ENCODE measurements around the gene PPP1R16B. TPM values are rescaled to one million over a fixed set of nuclear protein-coding genes. Genes with fewer than 3 reads are reported as not detected.

PPP1R16B gene
- total RNA-seq, 2 experiments from 2014 or later: 72.9 to 73.4 TPM

DNA sequence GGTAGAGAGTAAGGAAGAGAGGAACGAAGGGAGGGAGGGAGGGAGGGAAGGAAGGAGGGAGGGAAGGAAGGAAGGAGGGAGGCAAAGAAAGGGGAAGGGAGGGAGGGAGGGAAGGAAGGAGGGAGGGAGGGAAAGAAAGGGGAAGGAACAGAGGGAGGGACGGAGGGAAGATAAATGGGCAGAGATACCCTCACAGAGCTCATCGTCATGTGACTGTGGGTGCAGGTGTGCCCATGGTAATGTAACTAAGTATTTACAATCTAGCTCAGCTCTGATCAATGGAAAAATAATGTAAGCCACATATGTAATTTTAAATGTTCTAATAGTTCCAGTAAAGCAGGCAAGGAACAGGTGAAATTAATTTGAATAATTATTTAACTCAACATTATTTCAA, 66.1 kb downstream of the PPP1R16B start:
- no peak overlapping the region for H3K27ac Mint-ChIP-seq
- H3K4me1 Mint-ChIP-seq: peaks cover 62% of the 10 kb centered on the region
- peaks cover 19% of the 10 kb centered on the region for H3K36me3 Mint-ChIP-seq
- ATAC-seq (ENCODE audit: low read depth) (no peak), DNase-seq (no peak)
- POLR2A ChIA-PET: interaction anchor here (1.3 to 2.3 kb wide), 2 partner anchors 65 to 66 kb away, joined by 3 to 7 read pairs; partner anchors contain the start of gene PPP1R16B
- no peaks in the 10 kb centered on the region for H3K27me3 Mint-ChIP-seq
- no peaks in the 10 kb centered on the region for H3K9me3 Mint-ChIP-seq
- peak overlapping the region; percentile 52 for H3K4me3 Mint-ChIP-seq

DNA sequence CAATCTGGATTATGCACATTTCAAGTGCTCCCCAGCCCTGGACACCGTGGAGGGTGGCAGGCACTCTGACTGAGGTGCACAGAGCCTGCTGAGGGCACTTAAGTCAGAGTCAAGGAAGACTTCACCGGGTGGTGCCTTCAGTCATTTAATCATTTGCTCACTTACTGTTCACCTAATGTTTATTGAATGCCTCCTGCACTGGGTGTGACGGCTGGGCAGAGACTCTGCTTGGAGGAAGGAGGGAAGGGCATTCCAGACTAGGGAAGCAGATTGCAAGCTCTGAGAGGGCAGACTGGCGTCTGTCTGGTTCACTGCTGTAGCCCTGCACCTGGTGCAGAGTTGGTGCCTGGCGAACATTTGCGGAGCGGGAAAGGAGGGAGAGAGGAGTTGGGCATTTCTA, 66.5 kb downstream of the PPP1R16B start:
- DNase-seq (no peak), ATAC-seq (ENCODE audit: low read depth) (no peak)
- Mint-ChIP-seq H3K27ac (peak overlapping the region; percentile 87), H3K4me1 (peaks cover 66% of the 10 kb centered on the region), H3K36me3 (peaks cover 15% of the 10 kb centered on the region), H3K27me3 (no peaks in the 10 kb centered on the region), H3K9me3 (no peaks in the 10 kb centered on the region), H3K4me3 (peak overlapping the region; percentile 76)
- POLR2A ChIA-PET: interaction anchor here (1.9 to 5.1 kb wide), 3 partner anchors 31 to 67 kb away, joined by 7 to 38 read pairs (median 10); partner anchors contain the start of gene PPP1R16B

DNA sequence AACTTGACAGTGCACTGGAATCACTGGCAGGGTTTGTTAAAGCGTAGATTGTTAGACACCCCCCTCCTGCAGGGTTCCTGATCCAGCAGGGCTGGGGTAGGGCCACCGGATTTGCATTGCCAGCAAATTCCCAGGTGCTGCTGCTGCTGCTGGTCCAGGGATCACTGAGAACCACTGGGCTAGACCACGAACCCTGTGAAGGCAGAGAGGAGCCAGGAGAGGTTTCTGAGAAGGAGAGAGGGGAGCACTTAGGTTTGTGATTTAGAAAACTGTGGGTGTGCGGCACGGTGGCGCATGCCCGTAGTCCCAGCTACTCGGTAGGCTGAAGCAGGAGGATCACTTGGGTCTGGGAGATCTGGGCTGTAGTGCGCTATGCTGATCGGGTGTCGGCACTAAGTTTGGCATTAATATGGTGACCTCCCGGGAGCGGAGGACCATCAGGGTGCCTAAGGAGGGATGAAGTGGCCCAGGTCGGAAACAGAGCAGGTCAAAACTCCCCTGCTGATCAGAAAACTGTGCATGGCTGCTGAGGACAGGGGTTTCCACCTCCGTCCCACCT, 67.1 kb downstream of the PPP1R16B start:
- POLR2A ChIA-PET: interaction anchor here (0.8 to 5.1 kb wide), 6 partner anchors 14 to 90 kb away, joined by 3 to 38 read pairs (median 8); partner anchors contain the start of genes DHX35 and PPP1R16B
- H3K9me3 Mint-ChIP-seq: no peaks in the 10 kb centered on the region
- no peaks in the 10 kb centered on the region for H3K27me3 Mint-ChIP-seq
- H3K4me3 Mint-ChIP-seq: peak overlapping the region; percentile 76
- peak overlapping the region; percentile 87 for H3K27ac Mint-ChIP-seq
- H3K4me1 Mint-ChIP-seq: peaks cover 68% of the 10 kb centered on the region
- H3K36me3 Mint-ChIP-seq: peaks cover 16% of the 10 kb centered on the region
- DNase-seq (no peak), ATAC-seq (ENCODE audit: low read depth) (no peak)

DNA sequence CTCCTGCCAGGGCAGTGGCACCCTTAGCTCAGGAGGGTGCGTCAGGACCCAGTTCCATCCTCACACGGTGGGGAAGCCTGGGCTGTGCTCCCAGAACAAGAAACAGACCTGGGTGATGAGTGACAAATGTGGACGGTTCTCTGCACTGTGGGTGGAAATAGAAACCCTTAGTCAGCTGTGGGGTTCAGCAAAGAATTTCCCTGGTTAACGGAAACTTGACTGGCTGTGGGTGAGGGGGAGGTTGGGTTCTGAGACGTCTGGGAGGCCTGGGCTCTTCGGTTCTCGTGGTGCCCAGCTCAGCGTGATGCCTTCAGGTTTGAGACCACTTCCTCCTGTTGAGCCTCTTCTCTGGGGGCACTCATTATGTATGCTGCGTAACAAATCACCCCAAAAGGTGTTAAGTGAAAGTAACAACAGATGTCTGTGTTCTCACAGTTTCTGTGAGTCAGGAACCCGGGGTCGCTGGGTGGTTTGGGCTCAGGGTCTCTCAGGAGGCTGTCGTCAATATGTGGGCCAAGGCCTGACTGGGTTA, 67.6 kb downstream of the PPP1R16B start:
- Mint-ChIP-seq H3K27me3 (no peaks in the 10 kb centered on the region), H3K9me3 (no peaks in the 10 kb centered on the region), H3K4me3 (peak overlapping the region; percentile 76), H3K27ac (peak overlapping the region; percentile 87), H3K4me1 (peaks cover 70% of the 10 kb centered on the region), H3K36me3 (peaks cover 16% of the 10 kb centered on the region)
- ATAC-seq (ENCODE audit: low read depth) (peak; percentile 71), DNase-seq (peak; percentile 62)
- POLR2A ChIA-PET: interaction anchor here (0.8 to 5.1 kb wide), 6 partner anchors 14 to 89 kb away, joined by 3 to 38 read pairs (median 8); partner anchors contain the start of genes DHX35 and PPP1R16B

DNA sequence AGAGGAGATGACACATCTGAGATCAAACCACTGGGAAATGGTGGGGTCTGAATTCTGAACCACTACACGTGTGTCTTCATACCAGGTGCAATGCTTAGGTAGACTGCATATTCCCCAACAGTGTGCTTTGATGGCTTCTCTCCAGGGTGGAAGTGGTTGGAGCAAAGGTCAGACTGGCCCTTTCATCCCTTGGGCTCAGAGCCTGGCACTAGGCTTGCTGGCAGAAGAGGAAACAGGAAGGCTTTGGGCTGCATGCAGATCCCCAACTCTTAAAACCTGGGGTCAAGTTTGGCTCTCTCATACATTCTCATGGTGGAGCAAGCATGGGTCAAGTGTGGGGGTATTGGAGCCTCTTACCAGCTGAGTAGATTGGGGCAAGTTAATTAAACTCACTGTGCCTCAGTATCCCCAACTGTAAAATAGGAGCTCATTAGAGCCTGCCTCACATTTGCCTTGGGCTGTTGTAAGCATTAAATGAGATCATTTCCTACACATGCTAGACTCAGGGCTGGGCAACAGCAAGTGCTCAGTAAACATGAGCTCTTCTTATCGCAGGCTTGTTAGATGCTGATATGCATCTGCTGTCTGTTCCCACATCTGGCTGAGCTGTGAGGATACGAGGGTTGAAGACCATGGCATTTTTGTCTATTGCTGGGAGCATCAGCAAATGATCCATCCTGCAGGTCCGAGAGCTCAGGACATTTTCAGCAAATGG, 69.1 kb downstream of the PPP1R16B start:
- Mint-ChIP-seq H3K27me3 (no peaks in the 10 kb centered on the region), H3K36me3 (peaks cover 19% of the 10 kb centered on the region), H3K27ac (peak overlapping the region; percentile 87), H3K4me1 (peaks cover 75% of the 10 kb centered on the region), H3K4me3 (peak overlapping the region; percentile 76), H3K9me3 (no peaks in the 10 kb centered on the region)
- ATAC-seq (ENCODE audit: low read depth) (peak; percentile 51), DNase-seq (no peak)
- POLR2A ChIA-PET: interaction anchor here (0.9 to 5.1 kb wide), 11 partner anchors 9 to 126 kb away, joined by 3 to 38 read pairs (median 4); partner anchors contain the start of genes ACTR5, DHX35 and PPP1R16B

DNA sequence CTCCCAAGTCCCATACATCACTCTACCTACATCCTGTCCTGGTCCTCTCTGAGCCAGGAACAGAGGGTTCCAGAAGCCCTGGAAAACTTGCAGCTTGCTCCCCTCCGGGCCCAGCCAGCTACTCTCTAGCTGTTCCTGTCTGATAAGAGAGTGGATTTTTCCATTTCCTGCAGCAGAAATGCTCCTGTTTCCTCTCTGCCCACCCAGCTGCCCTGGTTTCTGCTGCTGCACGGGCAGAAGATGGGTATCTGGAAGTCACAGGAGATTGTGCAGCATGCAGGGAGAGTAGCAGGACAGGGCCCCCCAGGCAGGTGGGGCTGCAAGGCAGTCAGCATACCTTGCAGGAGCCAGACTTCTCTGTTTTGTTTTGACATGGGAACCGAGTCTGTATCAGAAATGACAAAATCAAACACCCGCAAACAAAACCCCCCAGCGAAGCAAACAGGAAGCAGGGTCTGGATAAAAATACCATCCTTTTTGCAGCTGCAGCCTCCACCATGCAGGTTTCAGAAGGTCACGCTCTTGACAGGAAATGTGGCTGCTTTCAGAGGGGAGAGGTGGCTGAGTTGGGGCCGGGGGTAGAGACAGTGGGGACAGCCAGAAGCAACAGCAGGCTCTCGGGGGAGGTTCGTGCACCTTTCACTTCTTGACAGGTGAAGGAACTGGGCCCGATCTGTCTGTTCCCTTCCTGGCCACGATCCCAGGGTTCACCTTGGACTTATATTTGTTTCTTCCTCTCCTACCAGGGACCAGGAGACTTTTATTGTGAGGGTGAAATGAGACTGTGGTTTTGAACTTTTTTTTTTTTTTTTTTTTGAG, 69.9 kb downstream of the PPP1R16B start:
- Mint-ChIP-seq H3K27me3 (no peaks in the 10 kb centered on the region), H3K36me3 (peaks cover 19% of the 10 kb centered on the region), H3K4me3 (peak overlapping the region; percentile 76), H3K27ac (peak overlapping the region; percentile 87), H3K9me3 (no peaks in the 10 kb centered on the region), H3K4me1 (peaks cover 72% of the 10 kb centered on the region)
- POLR2A ChIA-PET: interaction anchor here (0.7 to 5.1 kb wide), 12 partner anchors 8 to 127 kb away, joined by 3 to 38 read pairs (median 4); partner anchors contain the start of genes ACTR5, DHX35 and PPP1R16B
- DNase-seq (peak; percentile 66), ATAC-seq (ENCODE audit: low read depth) (peak; percentile 55)

DNA sequence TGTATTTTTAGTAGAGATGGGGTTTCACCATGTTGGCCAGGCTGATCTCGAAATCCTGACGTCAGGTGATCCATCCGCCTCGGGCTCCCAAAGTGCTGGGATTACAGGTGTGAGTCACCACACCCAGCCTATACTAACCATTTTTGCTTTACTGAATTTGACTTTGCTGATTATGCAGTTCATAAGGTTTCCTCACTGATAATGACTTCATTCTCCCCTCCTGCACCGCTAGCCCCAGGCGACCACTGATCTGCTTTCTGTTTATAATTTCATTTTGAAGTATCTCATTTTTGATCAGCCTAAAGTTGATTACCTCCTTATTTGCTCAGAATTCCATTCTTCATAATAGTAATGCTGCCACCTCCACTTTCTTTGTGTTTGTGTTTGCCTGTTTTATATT, 72.0 kb downstream of the PPP1R16B start:
- no peak overlapping the region for H3K27ac Mint-ChIP-seq
- H3K27me3 Mint-ChIP-seq: no peaks in the 10 kb centered on the region
- H3K9me3 Mint-ChIP-seq: no peaks in the 10 kb centered on the region
- H3K4me3 Mint-ChIP-seq: no peak overlapping the region
- peaks cover 76% of the 10 kb centered on the region for H3K4me1 Mint-ChIP-seq
- DNase-seq (no peak), ATAC-seq (ENCODE audit: low read depth) (no peak)
- peaks cover 20% of the 10 kb centered on the region for H3K36me3 Mint-ChIP-seq
- POLR2A ChIA-PET: no interaction called here

DNA sequence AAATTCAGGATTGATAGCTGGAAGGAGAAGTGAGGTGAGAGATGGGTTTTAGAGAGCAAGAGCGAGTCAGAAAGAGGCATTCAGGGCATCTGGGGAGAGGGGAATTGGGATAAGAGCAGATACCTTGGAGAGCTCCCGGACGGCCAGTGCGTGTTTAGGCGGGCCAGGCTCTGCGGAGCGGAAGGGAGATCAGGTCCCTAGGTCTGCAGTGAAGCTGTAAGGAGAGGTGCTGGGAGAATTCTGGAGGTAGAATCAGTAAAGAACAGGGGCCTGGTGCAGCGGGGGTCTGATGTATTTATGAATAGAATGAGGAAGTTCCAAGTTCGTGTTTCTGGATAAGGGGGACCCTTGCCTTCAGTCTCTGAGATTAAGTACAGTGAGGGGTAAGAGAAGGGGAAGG, 73.4 kb downstream of the PPP1R16B start:
- no peak overlapping the region for H3K4me3 Mint-ChIP-seq
- peak overlapping the region; percentile 26 for H3K27ac Mint-ChIP-seq
- peaks cover 72% of the 10 kb centered on the region for H3K4me1 Mint-ChIP-seq
- H3K9me3 Mint-ChIP-seq: no peaks in the 10 kb centered on the region
- no peak for ATAC-seq (ENCODE audit: low read depth)
- H3K27me3 Mint-ChIP-seq: no peaks in the 10 kb centered on the region
- DNase-seq: no peak
- peaks cover 19% of the 10 kb centered on the region for H3K36me3 Mint-ChIP-seq
- POLR2A ChIA-PET: no interaction called here

DNA sequence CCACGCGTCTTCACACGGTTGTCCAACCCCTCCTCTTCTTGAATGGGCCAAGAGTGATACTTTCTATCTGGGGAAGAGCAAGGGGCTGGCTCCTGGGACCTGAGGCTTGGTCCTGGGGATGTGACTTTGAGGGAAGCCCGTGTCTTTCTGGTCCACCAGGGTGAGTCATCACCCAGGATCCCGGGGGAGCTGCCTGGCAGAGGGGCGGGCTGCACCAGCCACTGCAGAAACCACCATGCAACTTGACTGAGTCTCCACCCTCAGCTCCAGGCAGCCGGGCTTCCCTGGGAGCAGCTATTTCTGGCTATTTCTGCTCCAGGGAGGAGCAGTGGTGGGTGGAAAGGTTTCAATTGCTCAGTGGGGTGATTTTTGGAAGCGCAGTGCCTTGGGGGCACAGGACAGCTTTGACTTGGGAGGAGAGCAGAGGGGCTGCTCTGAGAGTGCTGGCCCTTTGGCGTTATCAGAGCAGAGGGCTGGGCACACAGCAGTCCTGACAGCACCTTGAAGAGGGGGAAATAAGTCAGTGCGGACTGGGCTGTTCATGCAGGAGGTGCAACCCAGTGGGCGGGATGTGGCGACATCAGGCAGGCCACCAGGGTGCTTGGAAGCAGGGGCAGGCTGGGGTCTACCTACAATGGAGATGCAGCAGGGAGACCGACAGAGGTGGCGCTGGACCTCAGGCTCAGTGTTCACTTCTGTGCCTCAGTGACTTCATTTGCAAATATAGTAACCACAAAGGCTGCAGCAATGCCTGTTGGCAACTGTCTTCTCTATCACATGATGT, 75.6 kb downstream of the PPP1R16B start:
- POLR2A ChIA-PET: interaction anchor here (1.3 kb wide), 1 partner anchor 75 kb away, joined by 4 read pairs; no protein-coding TSS in a partner anchor
- peaks cover 19% of the 10 kb centered on the region for H3K36me3 Mint-ChIP-seq
- no peak overlapping the region for H3K27ac Mint-ChIP-seq
- ATAC-seq (ENCODE audit: low read depth) (no peak), DNase-seq (no peak)
- peaks cover 52% of the 10 kb centered on the region for H3K4me1 Mint-ChIP-seq
- H3K9me3 Mint-ChIP-seq: no peaks in the 10 kb centered on the region
- H3K4me3 Mint-ChIP-seq: no peak overlapping the region
- H3K27me3 Mint-ChIP-seq: no peaks in the 10 kb centered on the region

DNA sequence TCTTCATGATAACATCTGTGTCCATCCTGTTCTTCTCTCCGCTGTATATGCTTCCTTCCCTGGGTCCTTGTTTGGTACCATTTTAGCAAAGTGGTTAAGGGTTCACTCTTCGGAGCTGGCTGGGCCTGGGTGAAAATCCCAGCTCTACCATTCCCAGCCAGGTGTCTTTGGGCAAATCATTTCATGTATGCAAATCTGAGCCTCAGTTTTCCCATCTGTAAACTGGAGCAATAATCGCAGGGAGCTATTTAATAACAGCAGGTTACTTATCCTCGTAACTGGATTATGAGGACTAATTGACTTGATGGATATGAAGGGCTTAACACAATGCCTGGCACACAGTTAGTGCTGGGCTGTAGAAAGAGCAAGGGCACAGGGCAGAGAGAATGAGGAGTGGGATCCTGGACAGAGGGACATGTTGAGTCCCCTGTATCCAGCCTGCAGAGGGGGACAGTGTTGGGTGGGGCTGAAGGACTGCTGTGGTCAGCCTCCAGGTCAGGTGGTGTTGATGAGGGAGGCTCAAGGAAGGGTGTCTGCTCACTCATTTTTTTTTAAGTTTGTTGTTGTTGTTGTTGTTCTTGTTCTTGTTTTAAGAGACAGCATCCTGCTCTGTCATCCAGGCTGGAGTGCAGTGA, 76.4 kb downstream of the PPP1R16B start:
- H3K4me3 Mint-ChIP-seq: no peak overlapping the region
- peaks cover 47% of the 10 kb centered on the region for H3K4me1 Mint-ChIP-seq
- H3K36me3 Mint-ChIP-seq: peaks cover 21% of the 10 kb centered on the region
- H3K27ac Mint-ChIP-seq: no peak overlapping the region
- POLR2A ChIA-PET: interaction anchor here (1.3 kb wide), 1 partner anchor 76 kb away, joined by 4 read pairs; no protein-coding TSS in a partner anchor
- DNase-seq (no peak), ATAC-seq (ENCODE audit: low read depth) (no peak)
- H3K9me3 Mint-ChIP-seq: peaks cover 2% of the 10 kb centered on the region
- no peaks in the 10 kb centered on the region for H3K27me3 Mint-ChIP-seq

DNA sequence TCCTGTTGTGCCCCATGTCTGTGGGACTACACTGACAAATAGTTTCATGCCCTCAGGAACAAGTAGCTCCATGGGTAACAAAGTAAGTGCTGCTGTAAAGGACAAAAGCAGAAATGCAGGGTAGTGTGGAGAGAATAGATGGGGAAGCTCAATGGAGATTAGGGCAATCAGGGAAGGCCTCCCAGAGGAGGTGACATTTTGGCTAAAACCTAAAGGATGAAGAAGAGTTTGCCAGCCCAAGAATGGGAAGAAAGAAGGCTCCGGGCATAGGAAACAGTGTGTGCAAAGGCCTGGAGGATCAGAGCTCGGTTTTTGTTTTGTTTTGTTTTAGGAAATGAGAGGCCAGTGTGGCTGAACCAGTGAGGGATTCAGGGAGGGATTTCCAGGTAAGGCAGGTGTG, 77.1 kb downstream of the PPP1R16B start:
- peak overlapping the region; percentile 84 for H3K27ac Mint-ChIP-seq

More for the DNA sequence above, 77.1 kb downstream of the PPP1R16B start:
- Mint-ChIP-seq H3K36me3 (peaks cover 22% of the 10 kb centered on the region), H3K27me3 (no peaks in the 10 kb centered on the region), H3K9me3 (peaks cover 3% of the 10 kb centered on the region), H3K4me1 (peaks cover 48% of the 10 kb centered on the region), H3K4me3 (peak overlapping the region; percentile 55)
- no peak for DNase-seq
- no peak for ATAC-seq (ENCODE audit: low read depth)
- POLR2A ChIA-PET: interaction anchor here (1.2 to 1.3 kb wide), 3 partner anchors 10 to 76 kb away, joined by 4 to 5 read pairs (median 4); no protein-coding TSS in a partner anchor

Measured in activated naive CD8-positive, alpha-beta T cell treated with anti-CD3 and anti-CD28 coated beads, Interleukin-2, amount 10 ng/mL, durations not matched to agents 7 days and 5 days (primary cell).